GM21576 (cell line): Measurements from ENCODE around the gene ATXN2.
"Not testable (repeated sequence)": the region's sequence is repeated elsewhere in the genome, so short reads cannot be mapped to it uniquely, and the experiment has no call there.

Source experiments
- ATAC-seq: cut with Tn5 transposase; IDR thresholded peaks from one replicate; pipeline ENCODE4 v1.9.1; 2021; ENCODE audit warnings: mild to moderate bottlenecking, moderate library complexity; ENCODE audit not compliant: unreplicated experiment

The ATXN2 gene

GRCh38 chr12:111406474-111407376 lies 192.4 kb downstream of the ATXN2 start:
- ATAC-seq: no peak

- peak; percentile 1 for ATAC-seq
These were observed 193.1 kb downstream of the ATXN2 start, which contains the start of gene SH2B3 for GRCh38 chr12:111405859-111406473. Gene SH2B3, plus strand, starts transcription at chr12:111405923. Its CDS starts 12,223 bp downstream, at chr12:111418146.

- peak; percentile 46 for ATAC-seq
These were observed 193.8 kb downstream of the ATXN2 start for GRCh38 chr12:111405149-111405858.

GRCh38 chr12:111404362-111405148 lies 194.6 kb downstream of the ATXN2 start:
- ATAC-seq: peak; percentile 9

GRCh38 chr12:111402490-111402824 lies 196.7 kb downstream of the ATXN2 start:
- not testable (repeated sequence) for ATAC-seq
